Kidney capillary endothelial cell (primary cell): Measurements from ENCODE around the gene CDKN1A.
"Not testable (repeated sequence)": the region's sequence is repeated elsewhere in the genome, so short reads cannot be mapped to it uniquely, and the experiment has no call there.

ENCODE experiments used
- DNase-seq: peaks from one replicate; pipeline ENCODE4 v3.0.0-alpha.2; 2018; ENCODE audit warnings: low spot score

CDKN1A gene

DNA sequence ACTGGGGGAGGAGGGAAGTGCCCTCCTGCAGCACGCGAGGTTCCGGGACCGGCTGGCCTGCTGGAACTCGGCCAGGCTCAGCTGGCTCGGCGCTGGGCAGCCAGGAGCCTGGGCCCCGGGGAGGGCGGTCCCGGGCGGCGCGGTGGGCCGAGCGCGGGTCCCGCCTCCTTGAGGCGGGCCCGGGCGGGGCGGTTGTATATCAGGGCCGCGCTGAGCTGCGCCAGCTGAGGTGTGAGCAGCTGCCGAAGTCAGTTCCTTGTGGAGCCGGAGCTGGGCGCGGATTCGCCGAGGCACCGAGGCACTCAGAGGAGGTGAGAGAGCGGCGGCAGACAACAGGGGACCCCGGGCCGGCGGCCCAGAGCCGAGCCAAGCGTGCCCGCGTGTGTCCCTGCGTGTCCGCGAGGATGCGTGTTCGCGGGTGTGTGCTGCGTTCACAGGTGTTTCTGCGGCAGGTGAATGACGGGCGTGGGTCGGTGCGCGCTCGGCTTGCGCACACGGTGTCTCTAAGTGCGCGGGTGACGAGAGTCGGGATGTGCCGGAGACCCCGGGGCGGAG is at the start of gene CDKN1A:
TSS of gene CDKN1A (plus strand) at position 227 of the 555 bp plus-strand sequence. CDS start 5,388 bp downstream, outside the sequence.
- peak; percentile 95 for DNase-seq

DNA sequence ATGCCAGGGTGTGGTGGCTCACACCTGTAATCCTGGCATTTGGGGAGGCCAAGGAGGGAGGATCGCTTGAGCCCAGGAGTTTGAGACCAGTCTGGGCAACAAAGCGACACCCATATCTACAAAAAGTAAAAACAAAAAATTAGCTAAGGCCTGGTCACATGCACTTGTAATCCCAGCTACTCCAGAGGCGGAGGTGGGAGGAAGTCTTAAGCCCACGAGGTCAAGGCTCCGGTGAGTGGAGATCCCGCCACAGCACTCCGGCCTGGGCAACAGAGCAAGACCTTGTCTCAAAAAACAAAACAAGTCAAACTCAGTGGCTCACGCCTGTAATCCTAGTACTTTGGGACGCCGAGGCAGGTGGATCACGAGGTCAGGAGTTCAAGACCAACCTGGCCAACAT is 48.7 kb upstream of the CDKN1A start:
- DNase-seq: no peak

DNA sequence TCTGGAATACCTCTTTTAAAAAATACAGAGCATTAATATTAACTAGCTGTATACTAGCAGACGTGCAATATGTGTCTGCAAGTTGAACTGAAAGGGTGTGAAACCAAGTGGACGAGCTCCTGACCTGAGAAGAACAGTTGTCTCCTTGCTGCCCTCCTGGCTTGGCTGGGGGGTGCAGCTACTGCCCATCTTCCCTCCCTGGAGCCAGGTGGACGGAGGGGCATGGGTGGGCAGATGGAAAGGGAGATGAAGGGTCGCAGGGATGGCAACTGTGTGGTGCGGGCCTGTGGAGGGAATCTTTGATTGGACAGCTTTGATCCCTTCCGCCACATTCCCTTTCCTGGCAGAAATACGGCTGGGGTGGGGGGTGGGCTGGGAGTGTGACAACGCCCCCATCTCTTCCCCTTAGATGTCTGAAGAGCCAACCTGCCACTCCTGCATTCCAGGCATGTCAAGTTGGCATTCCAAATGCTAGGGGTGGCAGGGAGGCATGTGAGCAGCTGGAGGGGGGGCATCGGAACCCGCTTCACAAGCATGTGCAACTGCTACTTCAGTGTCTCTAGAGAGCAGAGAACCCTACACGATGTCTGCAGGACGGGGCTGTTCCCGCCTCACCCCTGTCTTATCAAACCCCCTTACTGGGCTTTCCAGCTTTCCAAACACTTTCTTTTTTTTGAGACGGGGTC is 47.0 kb upstream of the CDKN1A start:
- DNase-seq: no peak

DNA sequence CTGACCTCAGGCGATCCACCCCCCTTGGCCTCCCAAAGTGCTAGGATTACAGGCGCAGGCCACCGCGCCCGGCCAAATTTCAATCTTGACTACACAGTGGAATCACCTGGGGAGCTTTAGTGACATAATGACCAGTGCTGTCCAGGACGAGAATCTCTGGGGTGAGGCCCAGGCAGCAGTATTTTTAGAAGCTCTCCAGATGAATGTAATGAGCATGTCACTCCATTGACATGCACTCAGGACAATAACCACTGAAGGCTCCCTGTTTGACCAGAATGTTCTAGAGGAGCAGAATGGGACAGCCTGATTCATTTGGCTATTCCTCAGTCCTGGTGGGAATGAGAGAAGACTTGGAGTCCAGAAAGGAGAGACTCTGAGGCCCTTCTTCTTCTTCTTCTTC is 45.1 kb upstream of the CDKN1A start:
- DNase-seq: no peak

DNA sequence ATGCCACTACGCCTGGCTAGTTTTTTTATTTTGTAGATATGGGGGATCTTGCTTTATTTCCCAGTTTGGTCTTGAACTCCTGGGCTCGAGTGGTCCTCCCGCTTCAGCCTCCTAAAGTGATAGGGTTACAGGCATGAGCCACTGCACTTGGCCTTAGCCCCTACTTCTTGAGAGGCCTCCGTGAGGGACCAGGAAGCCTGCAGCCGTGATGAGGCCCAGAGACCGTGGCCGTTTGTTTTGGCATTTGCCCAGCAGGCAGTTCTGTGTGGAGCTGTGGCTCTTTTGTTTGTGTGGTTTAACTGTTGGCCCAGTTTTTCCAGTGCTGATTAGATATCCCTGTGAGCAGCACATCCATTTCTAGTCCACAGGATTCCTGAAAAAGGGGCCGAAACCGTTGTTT is 44.6 kb upstream of the CDKN1A start:
- DNase-seq: no peak

DNA sequence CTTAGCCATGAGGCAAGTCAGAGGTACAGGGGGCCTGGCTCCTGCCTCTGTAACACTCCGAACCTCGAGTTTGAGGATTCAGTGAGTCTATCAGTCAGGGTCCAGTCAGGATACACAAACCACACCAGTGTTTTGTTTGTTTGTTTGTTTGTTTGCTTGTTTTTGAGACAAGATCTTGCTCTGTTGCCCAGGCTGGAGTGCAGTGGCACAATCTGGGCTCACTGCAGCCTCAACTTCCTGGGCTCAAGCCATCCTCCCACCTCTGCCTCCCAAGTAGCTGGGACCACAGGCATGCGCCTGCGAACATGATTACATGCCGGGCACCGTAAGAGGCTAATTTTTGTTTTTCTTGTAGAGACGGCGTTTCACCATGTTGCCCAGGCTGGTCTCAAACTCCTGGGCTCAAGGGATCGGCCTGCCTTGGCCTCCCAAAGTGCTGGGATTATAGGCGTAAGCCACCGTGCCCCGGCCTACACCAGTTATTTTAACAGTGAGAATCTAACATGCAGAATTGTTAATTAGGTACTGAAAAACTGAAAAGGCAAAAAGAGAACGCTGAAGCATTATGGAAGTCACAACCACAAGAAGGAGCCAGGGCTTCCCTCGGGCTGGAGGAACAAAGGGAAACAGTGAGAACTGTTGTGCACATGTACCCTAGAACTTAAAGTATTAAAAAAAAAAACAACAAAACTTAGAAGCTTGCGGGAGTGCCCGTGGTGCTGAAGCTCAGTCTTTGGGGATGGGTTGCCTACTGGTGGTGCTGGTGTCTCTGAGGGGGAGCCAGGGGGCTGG is 44.0 kb upstream of the CDKN1A start:
- no peak for DNase-seq

DNA sequence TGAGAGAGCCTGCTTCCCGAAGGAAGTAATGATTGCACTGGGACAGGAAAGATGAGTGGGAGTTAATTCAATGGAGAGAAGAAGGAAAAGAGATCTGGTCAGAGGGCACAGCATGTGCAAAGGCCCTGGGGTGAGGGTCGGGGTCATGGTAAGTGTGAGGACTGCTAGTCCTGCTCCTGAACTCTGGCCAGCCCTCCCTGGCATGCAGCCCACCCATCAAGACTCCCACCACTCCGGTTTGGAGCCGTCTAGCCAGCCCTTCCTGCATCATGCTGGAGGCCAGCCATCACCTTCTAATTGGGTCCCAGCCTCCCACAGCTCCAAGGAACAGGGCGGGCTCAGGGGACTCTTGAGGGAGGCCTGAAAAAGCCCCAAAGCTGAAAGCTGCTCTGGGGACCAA is 42.2 kb upstream of the CDKN1A start:
- DNase-seq: no peak

DNA sequence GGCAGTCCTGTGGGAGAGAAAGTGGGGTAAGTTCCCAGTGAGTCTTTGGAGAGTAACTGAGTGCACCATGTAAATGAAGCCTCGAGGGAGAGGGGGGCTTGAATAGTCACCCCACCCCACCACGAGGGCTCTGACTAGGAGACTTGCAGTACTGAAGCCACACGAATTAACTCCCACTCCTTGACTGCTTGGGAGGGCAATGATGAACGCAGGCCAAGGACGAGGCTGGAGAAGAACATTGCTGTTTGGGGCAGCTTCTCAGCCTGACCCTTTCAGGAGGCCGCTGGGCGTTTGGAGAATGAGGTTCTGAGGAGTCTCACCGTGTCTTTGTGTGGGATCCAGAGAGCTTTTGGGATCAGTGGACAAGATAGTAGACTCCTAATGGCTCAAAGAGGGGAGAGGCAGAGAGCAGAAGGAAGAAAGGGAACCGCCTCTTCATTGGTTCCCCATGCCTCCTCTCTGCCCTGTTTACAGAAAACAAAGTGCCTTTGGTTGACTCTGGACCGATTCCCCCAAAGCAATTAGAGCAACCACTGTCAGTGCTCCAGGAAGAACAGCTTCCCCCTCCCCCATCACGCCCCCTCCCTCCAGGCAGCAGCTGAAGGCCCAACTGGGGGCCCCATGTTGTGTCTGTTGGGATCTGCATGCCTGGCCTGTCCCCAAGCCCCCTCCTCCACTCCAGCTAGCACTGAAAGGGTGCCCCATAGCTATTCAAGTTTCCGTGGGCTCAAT is 41.7 kb upstream of the CDKN1A start:
- DNase-seq: no peak

DNA sequence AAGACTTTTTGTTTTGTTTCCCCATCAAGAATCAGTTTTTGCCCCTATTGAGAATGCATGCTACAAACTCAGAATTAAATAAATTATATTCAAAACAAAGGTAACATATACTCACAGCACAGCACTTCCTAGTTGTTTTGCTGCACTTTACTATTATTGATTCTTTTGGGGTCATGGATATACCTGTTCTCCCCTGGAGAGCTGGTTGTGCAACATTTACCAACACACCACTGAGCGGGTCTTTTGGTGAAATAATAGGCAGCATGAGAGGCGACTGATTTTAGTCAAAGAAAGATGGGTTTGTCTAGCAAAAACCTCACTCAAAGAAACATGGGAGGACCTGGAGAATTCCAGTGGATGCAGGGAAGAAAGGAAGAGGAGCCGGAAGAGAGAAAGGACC is 39.9 kb upstream of the CDKN1A start:
- DNase-seq: no peak

DNA sequence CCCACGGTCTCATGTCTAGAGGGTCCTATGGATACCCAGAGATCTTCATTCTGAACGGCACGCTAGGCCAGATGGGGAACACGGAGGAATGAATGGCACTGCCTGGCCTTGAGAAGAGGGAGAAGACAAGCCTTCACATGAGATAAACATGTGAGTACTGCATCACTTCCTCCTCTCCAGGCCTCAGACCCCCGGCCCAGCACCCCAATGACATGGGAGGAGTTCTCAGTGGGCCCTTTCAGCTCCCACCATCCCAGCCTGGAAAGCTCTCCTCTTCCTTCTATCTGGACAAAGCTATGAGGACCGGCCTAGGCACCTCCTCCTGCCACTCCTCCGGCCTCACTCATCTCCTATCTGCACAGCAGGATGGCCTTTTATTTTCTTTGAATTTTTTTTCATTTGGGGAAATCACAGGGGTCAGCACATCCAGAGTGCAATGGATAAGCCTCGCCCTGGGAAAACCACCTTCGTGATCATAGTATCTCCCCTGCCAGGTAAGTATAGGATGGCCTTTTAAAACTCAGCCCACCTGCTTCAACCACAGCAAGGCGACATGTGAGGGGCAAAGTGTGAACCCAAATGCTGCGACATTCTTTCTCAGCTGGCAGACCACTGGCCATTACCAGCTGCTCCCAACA is 39.2 kb upstream of the CDKN1A start:
- no peak for DNase-seq

DNA sequence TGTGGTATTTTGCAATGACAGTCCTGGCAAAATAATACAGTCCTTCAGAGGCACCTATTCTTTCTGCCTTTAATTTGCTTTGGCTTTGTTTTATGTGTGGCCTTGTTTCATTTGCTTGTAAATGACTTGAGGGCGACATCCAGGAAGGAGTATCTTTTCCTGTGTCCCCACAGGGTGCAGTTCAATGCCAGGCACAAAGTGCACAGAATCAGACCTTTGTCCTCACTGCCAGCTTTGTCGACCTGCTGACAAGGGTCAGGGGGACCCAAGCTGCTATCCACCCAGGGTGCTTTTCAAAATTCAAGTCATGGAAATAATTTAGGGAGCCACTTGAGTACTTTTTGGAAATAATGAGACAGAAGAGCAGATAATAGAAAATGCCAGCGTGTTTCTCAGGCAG is 37.0 kb upstream of the CDKN1A start:
- no peak for DNase-seq

DNA sequence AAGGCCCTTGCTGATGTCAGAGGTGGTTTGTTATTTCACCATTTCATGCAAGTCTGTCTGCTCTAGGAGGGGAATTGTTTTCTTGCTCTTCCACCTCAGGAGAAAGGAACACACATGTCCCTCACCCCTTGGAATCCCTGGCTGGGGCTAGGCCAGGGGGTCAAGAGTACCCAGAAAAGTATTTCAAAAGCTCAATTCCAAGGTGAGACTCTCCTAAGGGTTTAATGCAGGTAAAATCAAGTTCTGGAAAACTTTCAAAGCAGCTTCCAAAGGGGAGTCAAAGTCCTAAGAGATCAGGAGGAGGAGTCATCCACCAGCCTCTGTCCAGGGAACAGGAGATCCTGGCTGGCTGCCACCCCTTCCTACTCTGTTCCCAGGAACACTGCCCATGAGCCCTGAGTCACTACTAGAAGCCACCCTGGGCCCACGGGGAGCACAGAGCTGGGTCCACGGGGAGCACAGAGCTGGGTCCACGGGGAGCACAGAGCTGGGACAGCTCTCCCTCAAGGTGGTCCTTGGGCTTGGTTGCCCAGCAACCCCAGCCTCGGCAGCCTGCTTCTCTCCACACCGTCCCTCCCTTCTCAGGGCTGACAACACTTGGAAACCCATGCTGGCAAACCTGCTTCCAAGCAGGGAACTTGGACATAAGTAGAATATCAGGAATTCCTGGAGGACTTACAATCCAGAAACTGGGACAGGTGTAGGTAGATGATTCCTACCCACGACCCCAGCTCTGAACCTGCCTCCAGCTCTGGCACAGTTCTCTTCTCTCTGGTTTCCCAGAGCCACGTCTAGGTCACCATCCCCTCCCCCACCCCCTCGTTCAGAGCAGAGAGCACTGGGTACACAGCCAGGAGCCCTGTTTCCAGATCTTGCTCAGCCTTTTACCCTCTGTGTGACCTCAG is 35.3 kb upstream of the CDKN1A start:
- DNase-seq: no peak

DNA sequence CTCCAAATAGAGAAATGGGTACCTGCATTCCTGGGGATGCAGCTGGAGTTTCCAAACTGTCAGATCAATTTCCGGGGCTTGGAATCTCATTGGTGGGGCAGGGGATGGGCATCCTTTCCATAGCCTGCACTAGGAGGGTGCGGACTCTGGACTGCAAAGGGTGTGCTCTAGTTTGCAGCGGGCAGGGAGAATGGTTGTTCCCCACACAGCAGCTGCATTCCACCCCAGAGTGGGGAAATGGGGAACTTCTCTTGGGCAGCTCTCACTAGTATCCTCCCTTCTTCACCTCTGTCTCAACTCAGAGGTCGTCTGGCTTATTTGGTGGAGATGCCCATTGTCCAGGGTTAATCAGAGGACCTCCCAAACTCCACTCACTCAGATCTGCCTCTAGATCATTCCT is 34.5 kb upstream of the CDKN1A start:
- no peak for DNase-seq

DNA sequence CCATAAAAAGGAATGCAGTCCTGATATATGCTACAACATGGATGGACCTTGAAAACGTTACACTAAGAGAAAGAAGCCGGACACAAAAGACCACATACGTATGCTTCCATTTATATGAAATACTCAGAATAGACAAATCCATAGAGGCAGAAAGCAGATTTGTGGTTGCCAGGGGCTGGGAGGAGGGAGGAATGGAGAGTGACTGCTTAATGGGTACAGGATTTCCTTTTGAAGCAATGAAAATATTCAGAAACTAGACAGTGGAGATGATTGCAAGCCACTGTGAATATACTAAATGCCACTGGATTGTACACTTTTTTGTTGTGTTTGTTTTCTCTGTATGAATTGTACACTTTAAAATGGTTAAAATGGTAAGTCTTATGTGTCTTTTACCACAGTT is 29.4 kb upstream of the CDKN1A start:
- DNase-seq: no peak

DNA sequence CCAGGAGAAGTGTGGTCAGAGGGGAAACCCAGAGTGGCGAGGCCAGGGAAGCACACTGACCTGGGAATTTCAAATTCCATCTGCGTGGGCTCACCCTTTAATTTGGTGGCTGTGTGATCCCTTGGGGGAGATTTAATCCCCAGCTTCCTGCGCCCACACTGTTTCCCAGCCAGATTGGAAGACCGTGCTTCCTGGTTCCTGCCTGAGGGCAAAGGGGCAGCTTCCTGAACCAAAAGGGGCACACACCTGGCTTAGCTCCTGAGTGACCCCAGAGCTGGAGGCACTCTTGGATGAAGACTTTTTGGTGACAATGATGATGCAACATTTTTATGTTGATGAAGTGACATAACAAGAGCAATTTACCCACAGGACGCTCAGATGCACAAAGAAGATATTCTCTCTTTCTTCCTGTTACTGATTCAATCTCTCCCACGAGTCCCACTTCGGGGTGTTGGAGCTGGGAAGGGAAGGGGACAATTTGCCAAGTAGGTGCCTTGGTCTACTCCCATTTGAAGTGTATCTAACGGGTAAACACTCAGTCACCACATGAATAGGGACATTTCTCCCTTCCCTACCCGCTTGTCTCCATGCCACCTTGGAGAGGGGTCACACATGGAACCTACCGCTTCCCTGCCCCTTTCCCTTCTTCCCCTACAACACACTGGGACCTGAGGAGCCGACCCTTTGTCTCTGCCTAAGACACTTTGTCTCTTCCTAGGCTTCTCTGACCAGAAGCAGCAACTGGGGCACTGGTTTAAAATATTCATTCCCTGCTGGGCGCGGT is 28.6 kb upstream of the CDKN1A start:
- peak; percentile 23 for DNase-seq

DNA sequence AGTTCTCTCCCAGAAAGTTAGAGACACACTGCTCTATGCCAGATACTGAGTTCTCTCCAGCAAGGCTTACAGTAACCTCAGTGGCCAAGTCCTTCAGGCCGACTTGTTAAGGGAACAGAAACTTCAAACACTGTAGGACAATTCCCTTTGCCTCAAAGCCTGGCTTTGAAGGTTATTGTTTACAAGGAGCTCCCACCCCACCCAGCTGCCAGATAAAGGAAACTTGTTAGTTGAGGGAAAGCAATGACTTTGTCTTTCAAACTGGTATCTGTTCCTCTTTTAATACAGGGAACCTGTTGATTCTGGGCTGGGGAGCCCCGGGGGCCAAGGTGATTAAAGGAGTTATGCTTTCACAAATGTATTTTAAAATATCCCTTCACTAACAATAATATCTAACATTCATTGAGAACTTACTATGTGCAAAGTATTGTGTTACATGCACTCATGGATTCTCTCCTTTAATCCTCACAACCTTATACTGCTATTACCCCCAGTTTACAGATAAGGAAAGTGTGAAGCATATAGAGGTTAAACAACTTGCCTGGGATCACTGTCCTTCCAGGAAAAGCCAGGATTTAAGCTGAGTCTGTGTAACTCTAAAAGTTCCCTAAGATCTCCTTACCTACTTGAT is 27.6 kb upstream of the CDKN1A start:
- DNase-seq: no peak

DNA sequence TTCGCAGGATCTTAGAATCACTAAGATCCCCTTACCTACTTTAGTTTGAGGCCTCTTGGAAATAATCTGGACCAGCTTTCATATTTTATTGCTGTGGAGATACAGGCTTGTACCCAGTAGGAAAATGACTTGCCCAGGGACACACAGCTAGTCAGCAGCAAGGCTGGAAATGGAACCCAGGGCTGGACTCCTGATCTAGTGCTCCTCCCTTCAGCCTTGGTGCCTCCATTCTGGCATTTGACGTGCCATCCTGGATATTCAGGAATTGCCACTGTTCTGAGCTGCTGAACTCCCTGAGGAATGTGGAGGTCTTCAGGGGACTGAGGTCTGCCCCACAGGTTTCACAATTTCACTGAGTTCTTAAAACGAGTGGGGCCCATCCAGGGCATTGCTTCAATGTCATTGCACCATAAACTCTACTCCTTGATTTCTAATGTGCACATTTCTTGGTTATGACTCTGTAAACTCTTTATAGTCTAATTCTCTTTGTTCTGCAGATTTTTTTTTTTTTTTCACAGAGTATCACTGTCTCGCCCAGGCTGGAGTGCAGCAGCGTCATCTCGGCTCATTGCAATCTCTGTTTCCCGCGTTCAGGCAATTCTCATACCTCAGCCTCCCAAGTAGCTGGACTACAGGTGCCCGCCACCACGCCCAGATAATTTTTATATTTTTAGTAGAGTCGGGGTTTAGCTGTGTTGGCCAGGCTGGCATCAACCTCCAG is 26.7 kb upstream of the CDKN1A start:
- no peak for DNase-seq

DNA sequence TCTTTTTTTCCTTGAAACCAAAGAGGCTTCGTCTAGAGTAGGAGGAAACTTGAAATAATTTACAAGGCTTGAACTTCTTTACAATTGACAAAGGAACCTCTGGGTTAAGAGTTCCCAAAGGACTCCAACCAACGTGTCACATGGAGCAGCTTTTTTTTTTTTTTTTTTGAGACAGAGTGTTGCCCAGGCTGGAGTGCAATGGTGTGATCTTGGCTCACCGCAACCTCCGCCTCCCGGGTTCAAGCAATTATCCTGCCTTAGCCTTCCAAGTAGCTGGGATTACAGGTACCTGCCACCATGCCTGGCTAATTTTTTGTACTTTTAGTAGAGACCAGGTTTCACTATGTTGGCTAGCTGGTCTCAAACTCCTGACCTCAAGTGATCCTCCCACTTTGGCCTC is 24.0 kb upstream of the CDKN1A start:
- DNase-seq: not testable (repeated sequence)

DNA sequence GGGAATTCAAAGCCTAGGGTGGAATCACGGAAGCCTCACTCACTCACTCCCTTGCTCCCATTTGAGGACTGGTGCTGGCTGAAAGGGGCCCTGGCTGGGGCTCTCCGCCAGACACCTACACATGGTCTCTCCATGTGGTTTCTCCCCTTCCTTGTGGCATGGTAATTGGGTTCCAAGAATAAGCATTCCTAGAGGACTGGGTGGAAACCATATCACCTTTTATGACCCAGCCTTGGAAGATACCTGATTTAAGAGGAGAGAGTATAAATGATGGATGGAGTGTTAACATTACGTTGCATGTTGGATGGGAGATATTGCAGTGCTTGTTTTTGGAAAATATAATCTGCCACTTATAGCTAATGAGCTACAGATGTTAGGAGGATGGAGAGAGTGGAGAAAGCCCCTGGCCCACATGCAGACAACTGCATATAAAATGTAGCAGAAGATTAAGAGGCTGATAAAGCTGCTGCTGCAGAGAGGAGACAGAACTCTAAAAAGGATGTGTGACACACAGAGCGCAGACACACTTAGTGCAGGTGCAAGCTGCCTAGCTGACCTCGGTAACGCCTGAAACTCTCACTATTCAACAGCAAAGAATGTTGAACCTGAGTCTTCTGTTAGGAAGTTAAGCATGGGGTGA is 23.3 kb upstream of the CDKN1A start:
- no peak for DNase-seq
